Cardiac muscle cell (in vitro differentiated cells and primary cell): ENCODE data around the gene CD164L2. TPM values are rescaled to one million over a fixed set of nuclear protein-coding genes. Genes with fewer than 3 reads are reported as not detected.

Experiments used
- DNase-seq, 2 donors: peaks; one replicate each; pipeline versions ENCODE4 v3.0.0 to v3.0.0-alpha.2; 2010 to 2017; ENCODE audit warnings: low read depth in 1 of 2, low spot score in 1 of 2
- H3K27ac ChIP-seq: fragments of 200-600 bp; sonication (generic); 2 replicates; pipeline ENCODE4 v1.5.1; 2016
- H3K27me3 ChIP-seq: fragments of 200-600 bp; sonication (generic); 2 replicates; pipeline ENCODE4 v1.6.0; 2016; ENCODE audit warnings: control low read depth
- H3K36me3 ChIP-seq: fragments of 200-600 bp; sonication (generic); 2 replicates; pipeline ENCODE4 v1.5.1; 2016; ENCODE audit warnings: control low read depth
- H3K4me1 ChIP-seq: fragments of 200-600 bp; sonication (generic); 2 replicates; pipeline ENCODE4 v1.8.1; 2017; ENCODE audit warnings: low read depth, mild to moderate bottlenecking, mixed run types
- H3K4me3 ChIP-seq: fragments of 200-600 bp; sonication (generic); 2 replicates; pipeline ENCODE4 v1.5.1; 2016; ENCODE audit warnings: mild to moderate bottlenecking
- H3K9me3 ChIP-seq: fragments of 200-600 bp; sonication (generic); 2 replicates; pipeline ENCODE4 v1.5.1; 2017; ENCODE audit warnings: low read depth, mild to moderate bottlenecking, control low read depth
- CTCF ChIP-seq: IDR thresholded peaks from 2 replicates; pipeline ENCODE4 v1.5.1; 2012; ENCODE audit warnings: low read depth, mild to moderate bottlenecking, low read length
- polyA plus RNA-seq: library from polyadenylated mRNA; unstranded; fragments of >200 nt; fragmentation: Nextera tagmentation; extraction: Ambion mirVana; gene quantifications from 2 replicates; pipeline ENCODE4 v1.2.1, GENCODE V29; 2016
- total RNA-seq: library from RNA; depleted of rRNA; stranded (reverse); fragments of >200 nt; gene quantifications from 2 replicates; pipeline ENCODE4 v1.2.3, GENCODE V29; 2016

CD164L2 gene
- total and polyA plus RNA-seq, 2 experiments from 2014 or later, result 0.24 to 0.62 TPM

- no peak for DNase-seq
- Histone ChIP-seq H3K27me3 (peaks cover 15% of the 10 kb centered on the region), H3K4me3 (no peak overlapping the region), H3K9me3 (no peaks in the 10 kb centered on the region), H3K4me1 (no peaks in the 10 kb centered on the region), H3K27ac (no peak overlapping the region), H3K36me3 (no peaks in the 10 kb centered on the region)
- TF ChIP-seq CTCF, result no peak
Observed at GRCh38 chr1:27380766-27381733, 2.1 kb downstream of the CD164L2 start.

GRCh38 chr1:27380224-27380623 lies 2.9 kb downstream of the CD164L2 start:
- no peak for DNase-seq
- Histone ChIP-seq H3K4me3 (no peak overlapping the region), H3K9me3 (no peaks in the 10 kb centered on the region), H3K36me3 (no peaks in the 10 kb centered on the region), H3K27me3 (peaks cover 15% of the 10 kb centered on the region), H3K27ac (no peak overlapping the region), H3K4me1 (no peaks in the 10 kb centered on the region)
- no peak for TF ChIP-seq CTCF

- no peak for TF ChIP-seq CTCF
- no peak for DNase-seq
- H3K4me1 ChIP-seq, result no peaks in the 10 kb centered on the region
- peaks cover 15% of the 10 kb centered on the region for H3K27me3 ChIP-seq
- no peaks in the 10 kb centered on the region for H3K9me3 ChIP-seq
- no peak overlapping the region for H3K27ac ChIP-seq
- no peak overlapping the region for H3K4me3 ChIP-seq
- no peaks in the 10 kb centered on the region for H3K36me3 ChIP-seq
Observed at GRCh38 chr1:27379564-27380122, 3.5 kb downstream of the CD164L2 start.

GRCh38 chr1:27377760-27378495 lies 5.2 kb downstream of the CD164L2 start:
- H3K27ac ChIP-seq, result no peak overlapping the region
- no peaks in the 10 kb centered on the region for H3K9me3 ChIP-seq
- H3K36me3 ChIP-seq, result no peaks in the 10 kb centered on the region
- H3K4me3 ChIP-seq, result no peak overlapping the region
- H3K27me3 ChIP-seq, result peaks cover 6% of the 10 kb centered on the region
- H3K4me1 ChIP-seq, result no peaks in the 10 kb centered on the region
- TF ChIP-seq CTCF, result no peak
- no peak for DNase-seq

GRCh38 chr1:27374362-27375086 lies 8.6 kb downstream of the CD164L2 start, which contains the start of gene FCN3:
Gene FCN3, minus strand, starts transcription at chr1:27374824. Its CDS starts 6 bp downstream, at chr1:27374818.
- no peak for TF ChIP-seq CTCF
- no peaks in the 10 kb centered on the region for H3K9me3 ChIP-seq
- no peak for DNase-seq

More at GRCh38 chr1:27374362-27375086, 8.6 kb downstream of the CD164L2 start, which contains the start of gene FCN3:
- no peaks in the 10 kb centered on the region for H3K4me1 ChIP-seq
- H3K27ac ChIP-seq, result no peak within 1 kb of the TSS
- no peaks in the 10 kb centered on the region for H3K36me3 ChIP-seq
- H3K27me3 ChIP-seq, result no peaks in the 10 kb centered on the region
- H3K4me3 ChIP-seq, result no peak within 1 kb of the TSS
